PC-9 (cell line): ENCODE data around the gene UNC45A. TPM values are rescaled to one million over a fixed set of nuclear protein-coding genes. Genes with fewer than 3 reads are reported as not detected.

Source experiments
- BruUV-seq: library from RNA; stranded (reverse); fragments of 400-500 nt; replicated peaks from 2 replicates; lab custom pipeline; 2021; lab: Mats Ljungman, UMichigan
- CTCF ChIA-PET: fragments of 300-600 bp; sonication (Branson Sonifier 250); formaldehyde crosslinking; loops from one replicate; lab custom pipeline; 2022; ENCODE audit warnings: antibody characterized with exemption; lab: Charles Lee
- POLR2A ChIA-PET: fragments of 300-600 bp; sonication (Branson Sonifier 250); formaldehyde crosslinking; loops from one replicate; lab custom pipeline; 2022; ENCODE audit warnings: antibody characterized with exemption; ENCODE audit not compliant: unreplicated experiment; lab: Charles Lee
- DNase-seq, 2 experiments: peaks; one replicate each; pipeline versions ENCODE4 v3.0.0 to v3.0.0-alpha.2; 2015 to 2022; ENCODE audit warnings: mixed read lengths in 1 of 2
- H2AFZ ChIP-seq: fragments of 200-600 bp; sonication (generic); 2 replicates; pipeline ENCODE4 v1.8.1; 2017; ENCODE audit warnings: antibody characterized with exemption
- H3F3A ChIP-seq: fragments of 200-600 bp; sonication (generic); 2 replicates; pipeline ENCODE4 v1.8.1; 2017; ENCODE audit warnings: antibody characterized with exemption, mild to moderate bottlenecking, low read depth; ENCODE audit not compliant: insufficient read depth
- H3K27ac ChIP-seq: fragments of 200-600 bp; sonication (generic); 2 replicates; pipeline ENCODE4 v1.6.1; 2016; ENCODE audit warnings: mixed run types
- H3K27me3 ChIP-seq: fragments of 200-600 bp; sonication (generic); 2 replicates; pipeline ENCODE4 v1.6.1; 2016; ENCODE audit warnings: low read depth, mixed run types; ENCODE audit not compliant: insufficient read depth
- H3K36me3 ChIP-seq: fragments of 200-600 bp; sonication (generic); 2 replicates; pipeline ENCODE4 v1.6.1; 2016; ENCODE audit warnings: low read depth, mixed run types
- H3K4me1 ChIP-seq: fragments of 200-600 bp; sonication (generic); replicated peaks from 2 replicates; pipeline ENCODE4 v1.6.1; 2016; ENCODE audit warnings: mixed run types; ENCODE audit not compliant: insufficient read depth
- H3K4me2 ChIP-seq: fragments of 200-600 bp; sonication (generic); 2 replicates; pipeline ENCODE4 v1.6.1; 2017; ENCODE audit warnings: mixed run types
- H3K4me3 ChIP-seq: fragments of 200-600 bp; sonication (generic); 2 replicates; pipeline ENCODE4 v1.6.1; 2016; ENCODE audit warnings: mixed run types
- H3K79me2 ChIP-seq: fragments of 200-600 bp; sonication (generic); 2 replicates; pipeline ENCODE4 v1.6.1; 2017; ENCODE audit warnings: low read depth, mixed run types
- H3K9me2 ChIP-seq: fragments of 200-600 bp; sonication (generic); 2 replicates; pipeline ENCODE4 v1.8.1; 2017; ENCODE audit warnings: mild to moderate bottlenecking; ENCODE audit not compliant: insufficient read depth
- H3K9me3 ChIP-seq: fragments of 200-600 bp; sonication (generic); 2 replicates; pipeline ENCODE4 v1.8.1; 2016; ENCODE audit warnings: low read depth; ENCODE audit not compliant: insufficient read depth
- H4K20me1 ChIP-seq: fragments of 200-600 bp; sonication (generic); 2 replicates; pipeline ENCODE4 v1.8.1; 2017; ENCODE audit not compliant: insufficient read depth
- EZH2 ChIP-seq: fragments of 200-600 bp; sonication (generic); IDR thresholded peaks from 2 replicates; pipeline ENCODE4 v1.8.0; 2017; ENCODE audit warnings: antibody characterized with exemption, low read depth
- intact Hi-C: fragments of 100-400 bp; cut with micrococcal nuclease; formaldehyde crosslinking; loops from one replicate; pipeline ENCODE4 v1.10.0; 2022; ENCODE audit not compliant: unreplicated experiment
- total RNA-seq: library from RNA; stranded (reverse); gene quantifications from 2 replicates; pipeline ENCODE4 v1.2.3, GENCODE V29; 2021
- TF ChIP-seq, protein P1 (sequence below): fragments of 200-600 bp; sonication (generic); conservative IDR thresholded peaks from 2 replicates; pipeline ENCODE4 v1.6.1; 2017; ENCODE audit warnings: mixed run types, antibody characterized with exemption, mild to moderate bottlenecking, moderate library complexity

UNC45A gene
- total RNA-seq, 1 experiment from 2014 or later: 81.8 TPM

DNA sequence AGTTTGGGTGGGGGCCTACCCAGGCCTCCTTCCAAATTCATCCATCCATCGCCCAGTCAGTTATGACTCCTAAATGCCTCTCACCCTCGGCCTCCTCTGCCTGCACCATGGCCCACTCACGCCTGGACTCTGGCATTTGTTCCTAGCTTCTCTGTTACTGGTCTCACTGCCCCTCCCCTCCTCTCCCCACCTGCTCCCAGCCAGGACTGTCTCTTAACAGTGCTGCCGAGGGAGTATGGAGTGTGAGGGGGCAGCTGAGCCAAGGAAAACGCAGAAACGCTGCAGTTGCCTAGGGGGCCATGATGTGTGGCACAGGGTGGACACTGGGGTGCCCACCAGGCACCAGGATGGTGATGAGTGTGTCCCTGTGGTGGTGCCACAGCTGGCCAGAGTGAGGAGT, 22.7 kb downstream of the UNC45A start:
- H2AFZ ChIP-seq: no peak overlapping the region
- no peaks in the 10 kb centered on the region for H3K9me2 ChIP-seq
- TF ChIP-seq, protein P1, sequence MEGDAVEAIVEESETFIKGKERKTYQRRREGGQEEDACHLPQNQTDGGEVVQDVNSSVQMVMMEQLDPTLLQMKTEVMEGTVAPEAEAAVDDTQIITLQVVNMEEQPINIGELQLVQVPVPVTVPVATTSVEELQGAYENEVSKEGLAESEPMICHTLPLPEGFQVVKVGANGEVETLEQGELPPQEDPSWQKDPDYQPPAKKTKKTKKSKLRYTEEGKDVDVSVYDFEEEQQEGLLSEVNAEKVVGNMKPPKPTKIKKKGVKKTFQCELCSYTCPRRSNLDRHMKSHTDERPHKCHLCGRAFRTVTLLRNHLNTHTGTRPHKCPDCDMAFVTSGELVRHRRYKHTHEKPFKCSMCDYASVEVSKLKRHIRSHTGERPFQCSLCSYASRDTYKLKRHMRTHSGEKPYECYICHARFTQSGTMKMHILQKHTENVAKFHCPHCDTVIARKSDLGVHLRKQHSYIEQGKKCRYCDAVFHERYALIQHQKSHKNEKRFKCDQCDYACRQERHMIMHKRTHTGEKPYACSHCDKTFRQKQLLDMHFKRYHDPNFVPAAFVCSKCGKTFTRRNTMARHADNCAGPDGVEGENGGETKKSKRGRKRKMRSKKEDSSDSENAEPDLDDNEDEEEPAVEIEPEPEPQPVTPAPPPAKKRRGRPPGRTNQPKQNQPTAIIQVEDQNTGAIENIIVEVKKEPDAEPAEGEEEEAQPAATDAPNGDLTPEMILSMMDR: no peak
- TF ChIP-seq EZH2: no peak
- peaks cover 25% of the 10 kb centered on the region for H3K79me2 ChIP-seq
- peaks cover 29% of the 10 kb centered on the region for H3F3A ChIP-seq
- POLR2A ChIA-PET: no interaction called here
- no peak overlapping the region for H3K27ac ChIP-seq
- peaks cover 10% of the 10 kb centered on the region for H3K4me1 ChIP-seq
- H3K36me3 ChIP-seq: no peaks in the 10 kb centered on the region
- BruUV-seq: no TSS peak
- no peaks in the 10 kb centered on the region for H3K9me3 ChIP-seq
- no peak overlapping the region for H3K4me2 ChIP-seq
- CTCF ChIA-PET: no interaction called here
- peaks cover 4% of the 10 kb centered on the region; the same call in 1 of the 2 replicates for H4K20me1 ChIP-seq
- no peak for DNase-seq
- no peaks in the 10 kb centered on the region for H3K27me3 ChIP-seq
- H3K4me3 ChIP-seq: no peak overlapping the region
- intact Hi-C loops: loop anchor here (5.0 kb wide), 2 partner anchors 75 to 315 kb away; no protein-coding TSS in a partner anchor

DNA sequence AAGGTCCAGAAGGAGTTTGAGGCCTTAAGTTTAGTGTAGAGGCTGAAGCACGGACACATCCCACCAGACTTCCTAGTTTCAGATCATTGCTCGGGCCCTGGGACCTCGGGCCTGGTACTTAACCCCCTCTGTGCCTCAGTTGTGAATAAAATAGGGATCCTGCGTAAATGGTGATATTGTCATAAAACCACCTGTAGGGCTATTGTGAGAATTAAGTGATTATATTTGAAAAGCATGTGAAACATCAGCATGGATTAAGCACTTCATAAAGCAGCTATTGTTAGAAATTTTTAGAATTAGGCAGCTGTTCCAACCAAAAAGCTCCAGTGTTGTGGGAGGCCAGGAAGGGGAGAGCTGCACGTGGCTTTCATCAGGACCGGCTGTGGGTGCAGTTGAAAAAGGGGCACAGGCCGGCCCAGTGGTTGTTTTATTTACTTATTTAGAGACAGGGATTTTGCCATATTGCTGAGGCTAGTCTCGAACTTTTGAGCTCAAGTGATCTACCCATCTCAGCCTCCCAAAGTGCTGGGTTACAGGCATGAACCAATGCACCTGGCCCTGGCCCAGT, 24.0 kb downstream of the UNC45A start:
- Histone ChIP-seq H3K4me3 (no peak overlapping the region), H3K9me3 (no peaks in the 10 kb centered on the region), H2AFZ (no peak overlapping the region), H3F3A (peaks cover 25% of the 10 kb centered on the region), H3K9me2 (no peaks in the 10 kb centered on the region), H3K36me3 (no peaks in the 10 kb centered on the region; the same call in 1 of the 2 replicates), H3K79me2 (peaks cover 28% of the 10 kb centered on the region), H3K4me2 (no peak overlapping the region), H4K20me1 (peaks cover 4% of the 10 kb centered on the region; the same call in 1 of the 2 replicates), H3K27ac (no peak overlapping the region), H3K27me3 (no peaks in the 10 kb centered on the region), H3K4me1 (peaks cover 10% of the 10 kb centered on the region)
- intact Hi-C loops: loop anchor here (5.0 kb wide), 2 partner anchors 73 to 313 kb away; no protein-coding TSS in a partner anchor
- TF ChIP-seq, protein P1: no peak
- no peak for TF ChIP-seq EZH2
- DNase-seq: no peak
- ChIA-PET CTCF (no interaction called here), POLR2A (no interaction called here)
- no TSS peak for BruUV-seq

DNA sequence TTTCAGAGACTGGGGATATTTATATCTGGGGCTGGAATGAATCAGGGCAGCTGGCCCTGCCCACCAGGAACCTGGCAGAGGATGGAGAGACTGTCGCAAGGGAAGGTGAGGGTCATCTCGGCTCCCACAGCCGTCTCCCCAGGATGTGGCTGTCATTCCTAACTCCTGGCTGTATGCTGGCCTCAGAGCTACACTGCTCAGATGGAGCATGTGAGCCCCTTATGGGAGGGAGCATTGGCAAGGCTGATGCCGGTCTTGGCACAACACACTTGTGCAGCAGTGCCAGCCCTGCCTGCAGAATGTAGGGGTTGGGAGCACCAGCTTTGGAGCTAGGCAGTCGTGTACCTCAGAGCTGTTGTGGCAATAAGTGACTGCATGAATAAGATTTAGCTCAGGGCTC, 24.8 kb downstream of the UNC45A start:
- Histone ChIP-seq H3K9me3 (no peaks in the 10 kb centered on the region), H3K79me2 (peaks cover 28% of the 10 kb centered on the region), H3K4me1 (peaks cover 10% of the 10 kb centered on the region), H4K20me1 (peaks cover 4% of the 10 kb centered on the region; the same call in 1 of the 2 replicates), H3F3A (peaks cover 27% of the 10 kb centered on the region), H3K36me3 (no peaks in the 10 kb centered on the region; the same call in 1 of the 2 replicates), H3K4me2 (no peak overlapping the region), H3K9me2 (no peaks in the 10 kb centered on the region), H3K27ac (no peak overlapping the region), H3K4me3 (no peak overlapping the region), H2AFZ (no peak overlapping the region), H3K27me3 (no peaks in the 10 kb centered on the region)
- TF ChIP-seq, protein P1: no peak
- TF ChIP-seq EZH2: no peak
- ChIA-PET POLR2A (no interaction called here), CTCF (no interaction called here)
- BruUV-seq: no TSS peak
- intact Hi-C loops: loop anchor here (5.0 kb wide), 2 partner anchors 72 to 312 kb away; no protein-coding TSS in a partner anchor
- no peak for DNase-seq
